RWPE2 (cell line): Measurements from ENCODE around the gene EZR.

Source experiments
- ATAC-seq: fragments of 200-7000 bp; cut with Tn5 transposase; 3 replicates; pipeline ENCODE4 v1.9.1; 2021; ENCODE audit warnings: low read depth
- DNase-seq: peaks from one replicate; pipeline ENCODE4 v3.0.0-alpha.2; 2020; ENCODE audit warnings: low spot score
- H3K27ac ChIP-seq: fragments of 450-650 bp; 2 replicates; pipeline ENCODE4 v1.5.1; 2017; ENCODE audit warnings: mild to moderate bottlenecking; ENCODE audit not compliant: poor library complexity, severe bottlenecking
- H3K27me3 ChIP-seq: fragments of 250-450 bp; sonication (Bioruptor Pico); 2 replicates; pipeline ENCODE4 v1.5.1; 2021; ENCODE audit warnings: mild to moderate bottlenecking, moderate library complexity; ENCODE audit not compliant: insufficient read depth, poor library complexity, severe bottlenecking
- H3K36me3 ChIP-seq: fragments of 250-450 bp; sonication (Bioruptor Pico); 2 replicates; pipeline ENCODE4 v1.5.1; 2020; ENCODE audit warnings: low read depth, mild to moderate bottlenecking, moderate library complexity
- H3K4me1 ChIP-seq: fragments of 250-450 bp; sonication (Bioruptor Pico); 2 replicates; pipeline ENCODE4 v1.5.1; 2021; ENCODE audit warnings: mild to moderate bottlenecking, moderate library complexity; ENCODE audit not compliant: insufficient read depth, poor library complexity, severe bottlenecking
- H3K4me3 ChIP-seq: fragments of 250-450 bp; sonication (Bioruptor Pico); 2 replicates; pipeline ENCODE4 v1.5.1; 2021; ENCODE audit warnings: mild to moderate bottlenecking, moderate library complexity; ENCODE audit not compliant: severe bottlenecking
- H3K9me3 ChIP-seq: fragments of 250-450 bp; sonication (Bioruptor Pico); 2 replicates; pipeline ENCODE4 v1.5.1; 2021; ENCODE audit warnings: mild to moderate bottlenecking, moderate library complexity; ENCODE audit not compliant: severe bottlenecking
- CTCF ChIP-seq: fragments of 450-650 bp; IDR thresholded peaks from one replicate; pipeline ENCODE4 v1.5.1; 2017; ENCODE audit warnings: mild to moderate bottlenecking, moderate library complexity; ENCODE audit not compliant: poor library complexity, severe bottlenecking

The EZR gene

GRCh38 chr6:158832026-158832425 lies 12.9 kb upstream of the EZR start:
- no peaks in the 10 kb centered on the region for H3K36me3 ChIP-seq
- no peak for TF ChIP-seq CTCF
- DNase-seq (no peak), ATAC-seq (no peak)
- no peak overlapping the region for H3K27ac ChIP-seq
- H3K4me1 ChIP-seq: no peaks in the 10 kb centered on the region
- H3K4me3 ChIP-seq: no peak overlapping the region
- H3K27me3 ChIP-seq: no peaks in the 10 kb centered on the region
- no peaks in the 10 kb centered on the region for H3K9me3 ChIP-seq

GRCh38 chr6:158831571-158831970 lies 12.4 kb upstream of the EZR start:
- H3K4me3 ChIP-seq: no peak overlapping the region
- TF ChIP-seq CTCF: no peak
- H3K36me3 ChIP-seq: no peaks in the 10 kb centered on the region
- H3K4me1 ChIP-seq: no peaks in the 10 kb centered on the region
- H3K27ac ChIP-seq: no peak overlapping the region
- H3K9me3 ChIP-seq: no peaks in the 10 kb centered on the region
- DNase-seq: no peak
- no peak for ATAC-seq
- H3K27me3 ChIP-seq: no peaks in the 10 kb centered on the region

GRCh38 chr6:158830736-158831135 lies 11.6 kb upstream of the EZR start:
- H3K4me3 ChIP-seq: no peak overlapping the region
- H3K27me3 ChIP-seq: no peaks in the 10 kb centered on the region
- H3K27ac ChIP-seq: no peak overlapping the region
- H3K36me3 ChIP-seq: no peaks in the 10 kb centered on the region
- TF ChIP-seq CTCF: no peak
- ATAC-seq (no peak), DNase-seq (no peak)
- H3K4me1 ChIP-seq: no peaks in the 10 kb centered on the region
- H3K9me3 ChIP-seq: no peaks in the 10 kb centered on the region

- no peak overlapping the region for H3K27ac ChIP-seq
- no peaks in the 10 kb centered on the region for H3K4me1 ChIP-seq
- H3K36me3 ChIP-seq: no peaks in the 10 kb centered on the region
- no peak for TF ChIP-seq CTCF
- no peaks in the 10 kb centered on the region for H3K27me3 ChIP-seq
- DNase-seq (no peak), ATAC-seq (no peak)
- no peak overlapping the region for H3K4me3 ChIP-seq
- no peaks in the 10 kb centered on the region for H3K9me3 ChIP-seq
Measured at GRCh38 chr6:158828807-158829206, 9.6 kb upstream of the EZR start.

GRCh38 chr6:158826819-158827501 lies 7.8 kb upstream of the EZR start:
- H3K9me3 ChIP-seq: no peaks in the 10 kb centered on the region
- no peak overlapping the region for H3K4me3 ChIP-seq
- no peak for DNase-seq
- no peaks in the 10 kb centered on the region for H3K4me1 ChIP-seq
- no peak for ATAC-seq
- TF ChIP-seq CTCF: no peak
- no peaks in the 10 kb centered on the region for H3K36me3 ChIP-seq
- H3K27me3 ChIP-seq: no peaks in the 10 kb centered on the region
- no peak overlapping the region for H3K27ac ChIP-seq
